Nephron (organoid): Measurements from ENCODE around the gene GAS7.
A peak's percentile ranks its signal among the peaks of the same experiment; 100 is the strongest.

Source experiments
- H3K27ac Mint-ChIP-seq, 3 experiments: 2 replicates each; pipeline ENCODE4 v1.8.0; 2020; ENCODE audit warnings: mixed read lengths in 3 of 3, mild to moderate bottlenecking in 2 of 3, moderate library complexity in 1 of 3
- H3K27me3 Mint-ChIP-seq: 2 replicates; pipeline ENCODE4 v1.8.0; 2021; ENCODE audit warnings: low read depth, mild to moderate bottlenecking, moderate library complexity, mixed read lengths
- H3K36me3 Mint-ChIP-seq: 2 replicates; pipeline ENCODE4 v1.8.0; 2020; ENCODE audit warnings: low read depth, mixed read lengths
- H3K4me1 Mint-ChIP-seq: 2 replicates; pipeline ENCODE4 v1.8.0; 2020; ENCODE audit warnings: mixed read lengths
- H3K4me3 Mint-ChIP-seq, 3 experiments: 2 replicates each; pipeline ENCODE4 v1.8.0; 2020; ENCODE audit warnings: mild to moderate bottlenecking in 3 of 3, mixed read lengths in 3 of 3, moderate library complexity in 2 of 3
- H3K9me3 Mint-ChIP-seq: 2 replicates; pipeline ENCODE4 v1.8.0; 2020; ENCODE audit warnings: mixed read lengths
- CTCF ChIP-seq, 3 experiments: fragments of 200-600 bp; sonication (generic); IDR thresholded peaks; one replicate each; pipeline ENCODE4 v1.5.0; 2021; ENCODE audit warnings: antibody characterized with exemption in 3 of 3; ENCODE audit not compliant: unreplicated experiment in 3 of 3

Gene GAS7

GRCh38 chr17:9984768-9985167, 213.6 kb downstream of the GAS7 start:
- TF ChIP-seq CTCF (IDR thresholded peaks at IDR 0.05; ENCODE audit: unreplicated experiment in 3 of 3): no peak
- no peak overlapping the region for H3K4me3 Mint-ChIP-seq
- H3K4me1 Mint-ChIP-seq: no peaks in the 10 kb centered on the region
- no peak overlapping the region for H3K27ac Mint-ChIP-seq
- peaks cover 5% of the 10 kb centered on the region for H3K9me3 Mint-ChIP-seq
- no peaks in the 10 kb centered on the region for H3K36me3 Mint-ChIP-seq
- H3K27me3 Mint-ChIP-seq: peaks cover 18% of the 10 kb centered on the region

DNA sequence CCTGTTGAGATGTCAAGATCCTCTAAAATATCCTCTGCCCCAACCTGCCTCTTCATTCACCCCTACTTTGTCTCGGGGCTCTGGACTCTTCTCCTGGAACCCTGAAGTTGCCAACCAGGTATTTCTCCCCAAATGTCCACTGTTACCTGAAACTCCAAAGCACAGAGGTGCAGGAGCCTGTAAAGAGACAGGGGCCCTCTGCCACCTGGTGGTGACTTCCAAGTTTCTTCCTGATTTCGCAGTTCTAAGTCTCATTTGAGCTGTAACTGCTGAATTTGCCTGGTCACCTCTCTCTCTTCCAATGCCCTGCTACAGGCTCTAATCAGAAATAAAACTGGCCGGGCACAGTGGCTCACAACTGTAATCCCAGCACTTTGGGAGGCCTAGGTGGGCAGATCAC, 216.2 kb downstream of the GAS7 start:
- H3K4me3 Mint-ChIP-seq: no peak overlapping the region
- H3K27ac Mint-ChIP-seq: no peak overlapping the region
- peak; percentile 40 to 51 (median 51) for TF ChIP-seq CTCF (IDR thresholded peaks at IDR 0.05; ENCODE audit: unreplicated experiment in 3 of 3)
- H3K27me3 Mint-ChIP-seq: peaks cover 12% of the 10 kb centered on the region
- H3K4me1 Mint-ChIP-seq: peaks cover 4% of the 10 kb centered on the region
- no peaks in the 10 kb centered on the region for H3K9me3 Mint-ChIP-seq
- no peaks in the 10 kb centered on the region for H3K36me3 Mint-ChIP-seq

- Mint-ChIP-seq H3K27me3 (peaks cover 9% of the 10 kb centered on the region), H3K36me3 (no peaks in the 10 kb centered on the region), H3K27ac (no peak overlapping the region), H3K4me1 (peaks cover 5% of the 10 kb centered on the region), H3K9me3 (no peaks in the 10 kb centered on the region), H3K4me3 (no peak overlapping the region)
- TF ChIP-seq CTCF (IDR thresholded peaks at IDR 0.05; ENCODE audit: unreplicated experiment in 3 of 3): no peak
These were observed 217.0 kb downstream of the GAS7 start for GRCh38 chr17:9981344-9981915.

- H3K27me3 Mint-ChIP-seq: peaks cover 3% of the 10 kb centered on the region
- peaks cover 9% of the 10 kb centered on the region for H3K4me1 Mint-ChIP-seq
- H3K4me3 Mint-ChIP-seq: no peak overlapping the region
- no peak overlapping the region for H3K27ac Mint-ChIP-seq
- H3K36me3 Mint-ChIP-seq: no peaks in the 10 kb centered on the region
- no peaks in the 10 kb centered on the region for H3K9me3 Mint-ChIP-seq
- no peak for TF ChIP-seq CTCF (IDR thresholded peaks at IDR 0.05; ENCODE audit: unreplicated experiment in 3 of 3)
These were observed 218.9 kb downstream of the GAS7 start for GRCh38 chr17:9979463-9979995.

GRCh38 chr17:9977180-9977575, 221.2 kb downstream of the GAS7 start:
- H3K27me3 Mint-ChIP-seq: peaks cover 3% of the 10 kb centered on the region

More at GRCh38 chr17:9977180-9977575, 221.2 kb downstream of the GAS7 start:
- peaks cover 31% of the 10 kb centered on the region for H3K4me1 Mint-ChIP-seq
- TF ChIP-seq CTCF (IDR thresholded peaks at IDR 0.05; ENCODE audit: unreplicated experiment in 3 of 3): no peak
- H3K36me3 Mint-ChIP-seq: no peaks in the 10 kb centered on the region
- no peak overlapping the region for H3K4me3 Mint-ChIP-seq
- H3K9me3 Mint-ChIP-seq: no peaks in the 10 kb centered on the region
- H3K27ac Mint-ChIP-seq: peak overlapping the region in 1 of 3 experiments; percentile 13
